Ectodermal cell (in vitro differentiated cells): Measurements from ENCODE around the gene PKIG.

Source experiments
- H3K27ac ChIP-seq: 2 replicates; pipeline ENCODE4 v1.7.0; 2013; ENCODE audit warnings: mild to moderate bottlenecking, low read depth, low read length; ENCODE audit not compliant: insufficient read depth, poor library complexity, severe bottlenecking
- H3K27me3 ChIP-seq: 2 replicates; pipeline ENCODE4 v1.7.0; 2013; ENCODE audit warnings: mild to moderate bottlenecking, low read length; ENCODE audit not compliant: insufficient read depth, control insufficient read depth, poor library complexity, severe bottlenecking
- H3K36me3 ChIP-seq: one replicate; pipeline ENCODE4 v1.7.0; 2013; ENCODE audit warnings: low read length; ENCODE audit not compliant: control insufficient read depth, insufficient read depth
- H3K4me1 ChIP-seq: one replicate; pipeline ENCODE4 v1.7.0; 2013; ENCODE audit warnings: low read length; ENCODE audit not compliant: control insufficient read depth, insufficient read depth
- H3K4me3 ChIP-seq: 2 replicates; pipeline ENCODE4 v1.7.0; 2013; ENCODE audit warnings: low read depth, low read length, control low read depth; ENCODE audit not compliant: insufficient read depth
- H3K9me3 ChIP-seq: 2 replicates; pipeline ENCODE4 v1.7.0; 2013; ENCODE audit warnings: mild to moderate bottlenecking, low read length, moderate library complexity; ENCODE audit not compliant: control insufficient read depth
- WGBS, 2 experiments: methylation state at CpG; one replicate each; pipeline ENCODE4 v1.1.7; 2013; ENCODE audit warnings: missing lambda C conversion rate in 2 of 2; 5-methylcytosine and 5-hydroxymethylcytosine counted together

PKIG gene

DNA sequence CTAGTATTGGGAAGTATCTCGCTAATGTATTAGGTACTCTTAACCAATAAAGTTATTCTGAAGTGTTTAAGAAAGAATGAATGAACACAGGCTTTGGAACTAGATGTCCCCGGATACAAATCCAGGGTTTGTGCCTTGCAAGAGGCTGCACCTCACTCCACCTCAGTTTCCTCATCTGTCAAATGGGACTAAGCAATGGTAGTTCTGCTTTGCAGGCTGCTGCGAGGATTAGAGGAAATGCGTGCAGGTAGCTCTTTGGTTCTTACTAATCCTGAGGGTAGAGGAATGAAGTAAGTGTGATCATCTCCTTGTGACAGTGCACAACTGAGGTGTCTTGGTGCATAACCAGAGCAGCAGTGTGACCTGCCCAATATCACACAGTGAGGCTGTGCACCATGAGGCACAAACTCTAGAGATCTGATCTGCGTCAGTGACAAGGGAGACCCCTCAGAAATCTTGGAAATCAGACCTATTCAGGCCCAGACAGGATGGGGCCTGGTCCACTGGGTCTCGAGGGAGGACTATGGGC is 42.4 kb downstream of the PKIG start:
- 90% methylated on average over 6 of the region's 6 CpGs for WGBS, 2 experiments
- no peaks in the 10 kb centered on the region for H3K4me1 ChIP-seq
- H3K4me3 ChIP-seq, result no peak overlapping the region
- H3K36me3 ChIP-seq, result peaks cover 10% of the 10 kb centered on the region
- H3K9me3 ChIP-seq, result no peaks in the 10 kb centered on the region
- H3K27me3 ChIP-seq, result no peaks in the 10 kb centered on the region
- H3K27ac ChIP-seq, result no peak overlapping the region

DNA sequence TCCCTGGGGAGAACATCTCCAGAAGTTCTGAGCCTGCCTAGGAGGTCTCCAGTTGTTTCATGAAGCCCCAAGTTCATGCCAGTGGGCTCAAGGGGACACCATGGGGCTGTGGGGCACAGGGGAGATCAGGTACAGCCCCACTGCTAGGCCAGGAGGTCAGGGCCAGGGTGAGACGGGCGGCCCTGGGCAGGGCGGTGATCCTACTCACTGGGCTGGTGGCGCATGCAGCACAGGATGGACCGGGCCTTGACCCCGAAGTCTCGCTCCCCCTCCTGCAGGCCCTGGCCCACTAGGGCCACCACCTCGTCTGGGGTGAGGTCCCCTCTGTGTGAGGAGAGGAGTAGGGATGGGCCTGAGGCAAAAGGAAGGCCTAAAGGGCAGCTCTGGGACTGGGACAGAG is 43.0 kb downstream of the PKIG start:
- H3K9me3 ChIP-seq, result no peaks in the 10 kb centered on the region
- no peak overlapping the region for H3K4me3 ChIP-seq
- 95 to 97% methylated on average over 8 of the region's 8 CpGs for WGBS, 2 experiments
- H3K27me3 ChIP-seq, result no peaks in the 10 kb centered on the region
- H3K36me3 ChIP-seq, result peaks cover 6% of the 10 kb centered on the region
- H3K4me1 ChIP-seq, result no peaks in the 10 kb centered on the region
- no peak overlapping the region for H3K27ac ChIP-seq

GRCh38 chr20:44626278-44626677 is 43.9 kb downstream of the PKIG start:
- Histone ChIP-seq H3K4me1 (no peaks in the 10 kb centered on the region), H3K4me3 (no peak overlapping the region), H3K27ac (no peak overlapping the region), H3K9me3 (no peaks in the 10 kb centered on the region), H3K27me3 (no peaks in the 10 kb centered on the region), H3K36me3 (peaks cover 6% of the 10 kb centered on the region)
- WGBS, 2 experiments, result 94 to 98% methylated on average over 6 to 7 of the region's 7 CpGs

- Histone ChIP-seq H3K4me3 (no peak overlapping the region), H3K27ac (no peak overlapping the region), H3K4me1 (no peaks in the 10 kb centered on the region), H3K36me3 (peaks cover 3% of the 10 kb centered on the region), H3K27me3 (no peaks in the 10 kb centered on the region), H3K9me3 (no peaks in the 10 kb centered on the region)
- 94% methylated on average over 13 of the region's 13 CpGs for WGBS, 2 experiments
Observed at GRCh38 chr20:44627364-44628010, 45.1 kb downstream of the PKIG start.

DNA sequence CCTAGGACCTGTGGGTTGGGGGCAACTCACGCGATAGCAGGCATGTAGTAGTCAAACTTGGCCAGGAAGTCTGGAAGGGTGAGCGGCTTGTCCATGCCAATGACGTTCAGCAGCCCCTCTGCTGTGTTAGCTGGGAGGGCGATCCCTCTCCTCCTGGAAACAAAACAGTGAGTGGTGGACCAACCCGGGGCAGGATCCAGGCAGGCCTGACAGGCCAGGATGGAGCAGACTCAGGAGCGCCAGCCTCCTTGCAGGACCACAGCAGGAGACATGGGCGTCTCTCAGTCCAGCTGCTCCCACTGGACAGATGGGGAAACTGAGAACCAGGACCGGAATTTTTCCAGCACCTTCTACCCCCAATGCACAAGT is 46.6 kb downstream of the PKIG start:
- no peaks in the 10 kb centered on the region for H3K27me3 ChIP-seq
- H3K4me3 ChIP-seq, result no peak overlapping the region
- H3K27ac ChIP-seq, result no peak overlapping the region
- no peaks in the 10 kb centered on the region for H3K4me1 ChIP-seq
- H3K36me3 ChIP-seq, result no peaks in the 10 kb centered on the region
- H3K9me3 ChIP-seq, result no peaks in the 10 kb centered on the region
- 90 to 96% methylated on average over 9 of the region's 9 CpGs for WGBS, 2 experiments

- no peaks in the 10 kb centered on the region for H3K9me3 ChIP-seq
- H3K4me3 ChIP-seq, result no peak overlapping the region
- no peaks in the 10 kb centered on the region for H3K4me1 ChIP-seq
- WGBS, 2 experiments, result 89 to 94% methylated on average over 10 of the region's 10 CpGs
- H3K27ac ChIP-seq, result no peak overlapping the region
- H3K36me3 ChIP-seq, result no peaks in the 10 kb centered on the region
- no peaks in the 10 kb centered on the region for H3K27me3 ChIP-seq
Observed at GRCh38 chr20:44629542-44629941, 47.2 kb downstream of the PKIG start.

GRCh38 chr20:44630297-44630696 is 47.9 kb downstream of the PKIG start:
- Histone ChIP-seq H3K27me3 (no peaks in the 10 kb centered on the region), H3K4me3 (no peak overlapping the region), H3K9me3 (no peaks in the 10 kb centered on the region), H3K27ac (no peak overlapping the region), H3K4me1 (no peaks in the 10 kb centered on the region), H3K36me3 (peaks cover 5% of the 10 kb centered on the region)
- WGBS, 2 experiments, result 48 to 61% methylated on average over 5 of the region's 5 CpGs

GRCh38 chr20:44632103-44632752 is 49.8 kb downstream of the PKIG start:
- Histone ChIP-seq H3K4me1 (no peaks in the 10 kb centered on the region), H3K27ac (no peak overlapping the region)
- WGBS, 2 experiments, result 86 to 88% methylated on average over 8 of the region's 8 CpGs

GRCh38 chr20:44633187-44633810 is 50.9 kb downstream of the PKIG start:
- peaks cover 6% of the 10 kb centered on the region for H3K36me3 ChIP-seq
- 86 to 87% methylated on average over 3 of the region's 3 CpGs for WGBS, 2 experiments

More at GRCh38 chr20:44632103-44632752, 49.8 kb downstream of the PKIG start:
- Histone ChIP-seq H3K36me3 (peaks cover 6% of the 10 kb centered on the region), H3K9me3 (no peaks in the 10 kb centered on the region), H3K4me3 (no peak overlapping the region), H3K27me3 (no peaks in the 10 kb centered on the region)

DNA sequence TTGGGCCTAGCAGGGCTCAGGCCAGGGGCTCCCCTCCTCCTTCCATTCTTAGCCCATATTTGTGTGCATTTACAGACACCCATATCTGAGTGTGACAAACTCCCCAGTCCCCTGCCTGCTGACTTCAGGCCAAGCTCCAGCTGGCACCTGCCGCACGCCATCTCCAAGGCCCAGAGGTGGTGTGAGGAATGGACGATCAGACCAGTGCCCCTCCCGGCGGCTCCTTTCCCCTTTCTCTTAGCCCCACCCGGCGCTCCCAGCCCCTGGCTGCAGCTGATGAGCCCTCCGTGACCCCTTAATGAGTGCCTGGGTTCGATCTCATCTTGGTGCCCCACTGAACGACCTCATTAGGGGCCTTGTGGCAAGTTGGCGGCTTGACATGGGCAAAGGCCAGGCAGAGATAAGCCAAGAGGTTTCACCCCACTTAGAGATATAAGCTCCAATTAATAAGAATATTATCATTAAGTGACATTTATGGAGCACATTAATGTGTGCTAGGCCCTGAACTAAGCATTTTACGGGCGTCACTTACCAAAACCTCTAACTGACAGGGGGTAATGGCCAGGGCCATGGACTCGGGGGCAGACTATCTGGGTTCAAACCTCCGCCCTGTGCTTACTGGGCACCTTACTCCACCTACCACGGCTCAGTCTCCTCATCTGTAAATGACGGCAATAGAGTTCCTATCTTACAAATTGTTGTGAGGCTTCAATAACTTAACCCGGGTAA is 51.7 kb downstream of the PKIG start:
- Histone ChIP-seq H3K27me3 (no peaks in the 10 kb centered on the region), H3K36me3 (peaks cover 6% of the 10 kb centered on the region), H3K9me3 (no peaks in the 10 kb centered on the region), H3K4me1 (no peaks in the 10 kb centered on the region), H3K4me3 (no peak overlapping the region), H3K27ac (no peak overlapping the region)
- WGBS, 2 experiments, result 85 to 89% methylated on average over 18 of the region's 18 CpGs

More at GRCh38 chr20:44633187-44633810, 50.9 kb downstream of the PKIG start:
- Histone ChIP-seq H3K9me3 (no peaks in the 10 kb centered on the region), H3K4me1 (no peaks in the 10 kb centered on the region), H3K27ac (no peak overlapping the region), H3K4me3 (no peak overlapping the region), H3K27me3 (no peaks in the 10 kb centered on the region)
